Small intestine (tissue), 7 donors: ENCODE measurements around the gene KCNIP2. TPM values are rescaled to one million over a fixed set of nuclear protein-coding genes. Genes with fewer than 3 reads are reported as not detected.

Experiments
- DNase-seq, 2 donors: peaks; one replicate each; pipeline versions ENCODE4 v3.0.0 to v3.0.0-alpha.2; 2013
- FAIRE-seq: peaks from 2 replicates; lab custom pipeline; 2012; peaks lifted over from hg19 to GRCh38; lab: Jason Lieb, UNC
- H3K27ac ChIP-seq, 3 donors: one replicate each; pipeline ENCODE4 v1.5.1; 2013; ENCODE audit warnings: low read length in 2 of 3, mild to moderate bottlenecking in 2 of 3, control low read depth in 1 of 3, inconsistent platforms in 1 of 3, low read depth in 1 of 3, moderate library complexity in 1 of 3
- H3K27me3 ChIP-seq, 3 donors: one replicate each; pipeline ENCODE4 v1.6.1; 2013; ENCODE audit warnings: low read length in 3 of 3, inconsistent platforms in 1 of 3; ENCODE audit not compliant: control insufficient read depth in 3 of 3, insufficient read depth in 3 of 3
- H3K36me3 ChIP-seq, 3 donors: one replicate each; pipeline ENCODE4 v1.6.1; 2013; ENCODE audit warnings: low read length in 3 of 3, inconsistent platforms in 1 of 3, low read depth in 1 of 3, mild to moderate bottlenecking in 1 of 3, moderate library complexity in 1 of 3; ENCODE audit not compliant: control insufficient read depth in 3 of 3, insufficient read depth in 2 of 3
- H3K4me1 ChIP-seq, 3 donors: one replicate each; pipeline ENCODE4 v1.6.1; 2013; ENCODE audit warnings: low read length in 2 of 3, inconsistent platforms in 1 of 3, low read depth in 1 of 3, mild to moderate bottlenecking in 1 of 3, moderate library complexity in 1 of 3; ENCODE audit not compliant: control insufficient read depth in 3 of 3, insufficient read depth in 2 of 3
- H3K4me3 ChIP-seq, 3 donors: one replicate each; pipeline ENCODE4 v1.5.1; 2013; ENCODE audit warnings: low read length in 3 of 3, control low read depth in 1 of 3, inconsistent platforms in 1 of 3, low read depth in 1 of 3, mild to moderate bottlenecking in 1 of 3, moderate library complexity in 1 of 3
- H3K9me3 ChIP-seq, 2 donors: one replicate each; pipeline ENCODE4 v1.6.1; 2013; ENCODE audit warnings: low read depth in 1 of 2, low read length in 1 of 2; ENCODE audit not compliant: control insufficient read depth in 2 of 2, insufficient read depth in 1 of 2
- WGBS, 3 donors: extraction: QIAGEN DNeasy Blood & Tissue Kit; methylation state at CpG; one replicate each; pipeline ENCODE4 v1.1.7; 2013; 5-methylcytosine and 5-hydroxymethylcytosine counted together
- polyA plus RNA-seq, 4 donors: library from polyadenylated mRNA; stranded (reverse) in 3 of 4; unstranded in 1 of 4; fragments of 200-250 nt in 3 of 4; fragments of 120-200 nt in 1 of 4; gene quantifications; one replicate each; pipeline versions ENCODE4 v1.2.1 to v1.2.3, GENCODE V29; 2013
- donor health status: healthy with polysubstance abuse.
- donor health status: control.
- donor health status: control.
- donor health status: Bipolar disorder and iron deficiency.
- donor health status: healthy.

The KCNIP2 gene
- polyA plus RNA-seq, 4 donors = 2.5 to 14.9 (median 3.4) TPM

DNA sequence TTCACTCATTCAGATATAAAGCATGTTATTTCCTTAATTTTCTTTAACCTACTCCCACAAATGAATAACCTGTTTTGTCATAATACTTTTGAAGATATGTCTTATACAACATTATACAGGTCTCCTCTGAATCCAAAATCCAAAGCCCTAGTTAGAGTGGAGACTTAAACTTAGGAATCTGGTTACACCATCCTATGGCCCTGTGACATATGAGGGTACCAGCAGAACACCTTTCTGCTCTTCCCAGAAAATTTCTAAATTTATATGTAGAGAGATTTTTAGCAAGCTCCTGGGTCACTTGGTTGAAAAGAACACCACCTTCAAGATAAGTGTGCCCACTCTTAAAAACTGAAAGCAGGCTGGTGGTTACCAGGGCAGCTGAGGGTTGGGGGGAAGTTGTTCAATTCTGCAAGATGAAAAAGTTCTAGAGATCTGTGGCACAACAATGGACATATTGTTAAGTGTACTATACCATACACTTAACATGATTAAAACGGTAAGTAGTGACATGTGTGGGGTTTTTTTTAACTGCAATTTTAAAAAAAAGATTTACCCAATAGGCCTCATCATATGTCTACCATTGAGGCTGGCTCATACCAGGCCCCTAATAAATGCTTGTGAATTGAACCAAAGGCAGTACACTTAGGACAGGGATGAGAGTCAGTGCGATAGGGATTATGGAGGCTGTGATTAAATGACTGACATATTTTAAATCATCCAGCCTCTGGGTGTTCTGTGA, 37.6 kb upstream of the KCNIP2 start:
- 70 to 81% (median 78%) methylated on average over 2 of the region's 2 CpGs for WGBS, 3 donors
- Histone ChIP-seq H3K27ac (no peak overlapping the region), H3K9me3 (no peaks in the 10 kb centered on the region), H3K4me1 (no peaks in the 10 kb centered on the region), H3K27me3 (no peaks in the 10 kb centered on the region), H3K4me3 (no peak overlapping the region), H3K36me3 (peaks cover 0 to 20% (median 0%) of the 10 kb centered on the region in 3 donors)
- FAIRE-seq = no peak
- no peak for DNase-seq

DNA sequence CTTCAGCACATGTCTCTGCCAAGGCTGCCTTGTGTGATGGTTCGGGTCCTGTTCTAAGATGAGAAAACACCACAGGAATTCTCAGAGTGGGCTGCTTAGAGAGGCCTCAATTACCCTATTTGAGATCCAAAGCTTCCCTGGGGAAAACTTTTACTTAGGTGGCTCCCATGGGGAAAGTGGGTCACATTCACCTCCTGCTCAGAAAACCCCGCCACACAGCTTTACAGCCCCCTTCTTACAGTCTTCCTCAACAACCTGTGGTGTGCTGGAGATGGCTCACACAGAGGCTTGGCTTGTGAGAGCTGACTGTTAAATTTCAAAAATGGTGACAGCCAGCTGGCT, 36.6 kb upstream of the KCNIP2 start:
- no peaks in the 10 kb centered on the region for H3K9me3 ChIP-seq
- WGBS, 3 donors = 94 to 98% (median 95%) methylated on average over 2 of the region's 2 CpGs
- no peak for FAIRE-seq
- no peak overlapping the region for H3K27ac ChIP-seq
- no peak for DNase-seq
- H3K27me3 ChIP-seq = no peaks in the 10 kb centered on the region
- no peaks in the 10 kb centered on the region for H3K4me1 ChIP-seq
- H3K4me3 ChIP-seq = no peak overlapping the region
- peaks cover 0 to 18% (median 0%) of the 10 kb centered on the region in 3 donors for H3K36me3 ChIP-seq

DNA sequence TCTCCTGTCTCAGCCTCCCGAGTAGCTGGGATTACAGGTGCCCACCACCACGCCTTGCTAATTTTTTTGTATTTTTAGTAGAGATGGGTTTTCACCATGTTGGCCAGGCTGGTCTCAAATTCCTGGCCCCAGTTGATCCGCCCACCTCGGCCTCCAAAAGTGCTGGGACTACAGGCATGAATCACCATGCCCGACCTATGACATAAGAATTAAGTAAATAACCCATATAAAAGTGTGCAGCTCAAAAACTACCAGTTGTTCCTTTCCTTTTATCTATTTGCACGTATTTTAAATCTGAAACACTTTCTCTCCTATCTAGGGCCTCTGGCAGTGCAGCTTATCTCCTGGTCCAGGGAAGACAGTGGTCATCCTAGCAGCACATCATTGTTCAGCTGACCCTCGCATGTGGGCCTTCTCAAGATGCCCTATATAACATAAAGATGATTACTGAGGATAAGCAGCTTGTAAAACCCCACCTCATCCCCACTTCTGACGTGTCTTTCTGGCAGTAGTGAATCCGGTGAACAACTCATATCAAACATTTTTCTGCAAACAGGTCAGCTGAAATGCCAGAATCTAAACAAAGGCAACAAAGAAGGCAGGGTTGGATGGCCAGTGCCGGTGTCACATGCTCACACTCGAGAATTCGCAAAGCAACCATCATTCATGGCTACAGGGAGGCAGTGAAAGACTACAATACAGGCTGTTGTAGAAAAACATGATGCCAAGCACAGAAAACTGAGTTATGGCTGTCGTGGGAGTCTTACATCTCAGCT, 36.0 kb upstream of the KCNIP2 start:
- no peaks in the 10 kb centered on the region for H3K9me3 ChIP-seq
- WGBS, 3 donors = 91 to 96% (median 93%) methylated on average over 13 of the region's 13 CpGs
- peaks cover 0 to 18% (median 0%) of the 10 kb centered on the region in 3 donors for H3K36me3 ChIP-seq
- H3K4me1 ChIP-seq = no peaks in the 10 kb centered on the region
- H3K4me3 ChIP-seq = no peak overlapping the region
- no peak for DNase-seq
- H3K27ac ChIP-seq = no peak overlapping the region
- H3K27me3 ChIP-seq = no peaks in the 10 kb centered on the region
- FAIRE-seq = no peak

DNA sequence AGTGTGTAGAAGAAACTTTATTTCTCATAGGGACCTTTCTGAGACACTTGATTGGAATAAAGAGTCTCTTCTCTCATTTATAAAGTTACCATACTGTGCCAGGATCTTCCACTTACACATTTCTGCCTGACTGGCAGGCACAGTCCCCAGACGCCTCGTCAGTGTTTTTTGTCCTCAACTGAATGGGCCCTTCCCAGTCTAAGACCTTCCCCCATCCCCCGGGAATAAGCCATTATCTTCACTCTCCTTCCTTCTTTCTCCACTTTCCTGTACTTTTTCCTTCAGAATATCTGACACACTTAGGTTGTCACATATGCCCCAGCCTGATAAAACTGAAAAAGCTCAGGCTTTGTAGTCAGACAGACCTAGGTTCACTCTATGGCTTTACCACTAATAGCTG, 35.3 kb upstream of the KCNIP2 start:
- no peak for DNase-seq
- FAIRE-seq = no peak

DNA sequence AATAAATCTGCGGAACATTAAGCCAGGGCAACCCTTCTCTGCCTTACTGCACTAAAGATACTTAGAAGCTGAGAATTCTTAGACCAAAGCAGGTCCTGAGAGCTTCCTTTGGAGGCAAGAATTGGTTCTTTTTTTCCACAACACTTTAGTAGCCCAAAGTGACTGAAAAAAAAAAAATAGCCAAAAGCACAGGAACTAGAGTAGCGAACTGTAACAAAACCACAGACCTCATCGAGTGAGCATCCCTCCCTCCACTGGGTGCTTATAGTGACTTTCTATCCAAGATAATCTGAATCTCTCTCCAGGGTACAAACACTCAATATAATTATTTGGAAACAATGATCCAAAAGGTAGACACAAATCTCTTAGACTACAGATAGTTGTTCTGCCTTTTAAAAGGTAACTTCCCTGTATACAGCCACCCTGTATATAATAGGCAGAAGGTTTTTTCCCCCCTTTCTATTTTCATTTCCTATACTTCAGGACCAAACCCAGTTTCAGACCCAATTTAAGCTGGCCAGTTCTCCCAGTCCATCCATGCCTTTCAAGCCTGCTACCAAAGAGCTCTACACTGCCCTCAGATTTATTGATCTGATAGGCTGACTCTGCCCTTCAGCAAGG, 31.6 kb upstream of the KCNIP2 start:
- no peak for FAIRE-seq
- Histone ChIP-seq H3K27ac (no peak overlapping the region), H3K27me3 (no peaks in the 10 kb centered on the region), H3K4me1 (no peaks in the 10 kb centered on the region), H3K9me3 (no peaks in the 10 kb centered on the region), H3K36me3 (peaks cover 0 to 21% (median 3%) of the 10 kb centered on the region in 3 donors), H3K4me3 (no peak overlapping the region)
- no peak for DNase-seq
- WGBS, 3 donors = 76 to 90% (median 82%) methylated on average over 3 of the region's 3 CpGs

More for the DNA sequence above, 35.3 kb upstream of the KCNIP2 start:
- H3K27ac ChIP-seq = no peak overlapping the region
- no peaks in the 10 kb centered on the region for H3K4me1 ChIP-seq
- no peaks in the 10 kb centered on the region for H3K27me3 ChIP-seq
- H3K9me3 ChIP-seq = no peaks in the 10 kb centered on the region
- H3K4me3 ChIP-seq = no peak overlapping the region
- peaks cover 0 to 18% (median 3%) of the 10 kb centered on the region in 3 donors for H3K36me3 ChIP-seq
- 90 to 96% (median 92%) methylated on average over 3 of the region's 3 CpGs for WGBS, 3 donors

DNA sequence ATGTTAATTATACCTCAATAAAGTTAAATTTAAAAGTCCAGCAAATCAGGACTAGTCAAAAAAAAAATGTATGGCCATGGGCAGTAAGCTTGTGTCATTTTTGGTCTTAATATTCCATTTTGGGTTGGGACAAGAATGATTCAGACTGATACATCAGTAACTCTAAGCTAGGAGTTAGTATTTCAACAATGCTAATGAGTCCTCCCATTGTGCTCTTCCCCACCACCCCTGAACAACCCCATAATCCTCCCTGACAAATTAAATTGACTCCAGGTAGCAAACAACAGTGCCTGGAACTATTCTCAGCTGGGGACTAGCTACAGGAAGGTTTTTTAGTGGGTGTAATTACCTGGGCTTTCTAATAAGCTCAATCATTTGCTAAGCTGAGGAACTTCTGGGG, 30.7 kb upstream of the KCNIP2 start:
- H3K36me3 ChIP-seq = peaks cover 0 to 16% (median 3%) of the 10 kb centered on the region in 3 donors
- H3K4me1 ChIP-seq = no peaks in the 10 kb centered on the region
- no peaks in the 10 kb centered on the region for H3K9me3 ChIP-seq
- FAIRE-seq (no peak), DNase-seq (no peak)
- H3K27ac ChIP-seq = no peak overlapping the region
- no peaks in the 10 kb centered on the region for H3K27me3 ChIP-seq
- H3K4me3 ChIP-seq = no peak overlapping the region

DNA sequence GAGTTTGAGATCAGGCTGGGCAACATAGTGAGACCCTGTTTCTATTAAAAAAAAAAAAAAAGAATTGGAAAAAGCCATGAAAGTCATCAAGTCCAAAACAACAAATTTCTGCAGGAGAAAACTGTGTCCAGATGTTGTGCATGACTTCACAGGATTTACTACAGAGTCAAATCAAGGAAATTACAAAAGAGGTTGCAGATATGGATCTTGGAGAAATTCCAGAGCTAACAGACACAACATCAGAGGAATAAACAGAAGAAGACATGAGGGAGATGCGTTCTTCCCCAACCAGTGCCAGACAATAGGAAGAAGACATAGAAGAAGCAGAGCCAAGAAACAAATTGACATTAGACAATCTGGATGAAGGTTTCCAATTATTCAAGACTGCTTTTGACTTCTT, 24.3 kb upstream of the KCNIP2 start:
- no peak for DNase-seq
- no peaks in the 10 kb centered on the region for H3K4me1 ChIP-seq
- H3K27ac ChIP-seq = no peak overlapping the region
- 74 to 96% (median 89%) methylated on average over 1 of the region's 1 CpG for WGBS, 3 donors
- FAIRE-seq = no peak
- H3K36me3 ChIP-seq = peaks cover 0 to 10% (median 1%) of the 10 kb centered on the region in 3 donors
- H3K27me3 ChIP-seq = no peaks in the 10 kb centered on the region
- H3K4me3 ChIP-seq = no peak overlapping the region
- H3K9me3 ChIP-seq = no peaks in the 10 kb centered on the region

DNA sequence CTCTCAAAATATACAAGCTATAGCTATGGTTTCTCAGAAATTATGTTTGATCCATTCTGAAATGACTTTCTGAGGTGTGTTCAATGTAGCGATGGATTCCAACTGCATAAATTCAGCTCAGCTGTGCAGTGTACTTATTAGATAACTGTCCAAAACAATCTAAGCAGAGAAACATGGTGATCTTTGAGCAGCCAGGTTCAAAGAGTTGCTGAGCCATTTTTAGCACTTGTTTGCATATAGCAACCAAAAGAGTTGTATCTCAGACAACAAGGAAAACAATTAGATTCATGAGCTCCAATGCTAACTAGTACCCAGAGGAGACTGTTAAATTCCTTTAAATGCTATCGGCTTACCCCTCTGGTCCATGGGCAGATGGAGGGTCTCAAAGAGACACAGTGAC, 15.9 kb upstream of the KCNIP2 start:
- H3K4me1 ChIP-seq = no peaks in the 10 kb centered on the region
- H3K36me3 ChIP-seq = peaks cover 0 to 5% (median 0%) of the 10 kb centered on the region in 3 donors
- FAIRE-seq = no peak
- DNase-seq = no peak
- H3K9me3 ChIP-seq = peaks cover 0 to 9% of the 10 kb centered on the region in 2 donors
- no peak overlapping the region for H3K27ac ChIP-seq
- H3K4me3 ChIP-seq = no peak overlapping the region
- H3K27me3 ChIP-seq = no peaks in the 10 kb centered on the region
- 91 to 99% (median 93%) methylated on average over 2 of the region's 2 CpGs for WGBS, 3 donors
